Suprapubic skin (tissue), 4 donors: Measurements from ENCODE around the gene PAX4. TPM values are rescaled to one million over a fixed set of nuclear protein-coding genes. Genes with fewer than 3 reads are reported as not detected.
A peak's percentile ranks its signal among the peaks of the same experiment; 100 is the strongest.

Experiments used
- DNase-seq, 2 donors: peaks; one replicate each; pipeline ENCODE4 v3.0.0-alpha.2; 2019; ENCODE audit warnings: low spot score in 2 of 2
- H3K27ac ChIP-seq: fragments of 200-600 bp; sonication (generic); one replicate; pipeline ENCODE4 v1.5.1; 2019
- H3K27me3 ChIP-seq: fragments of 200-600 bp; sonication (generic); one replicate; pipeline ENCODE4 v1.5.1; 2019
- H3K36me3 ChIP-seq: fragments of 200-600 bp; sonication (generic); one replicate; pipeline ENCODE4 v1.5.1; 2019
- H3K4me1 ChIP-seq: fragments of 200-600 bp; sonication (generic); one replicate; pipeline ENCODE4 v1.5.1; 2019
- H3K4me3 ChIP-seq: fragments of 200-600 bp; sonication (generic); one replicate; pipeline ENCODE4 v1.5.1; 2019; ENCODE audit warnings: mild to moderate bottlenecking
- H3K9me3 ChIP-seq: fragments of 200-600 bp; sonication (generic); one replicate; pipeline ENCODE4 v1.5.1; 2019
- EP300 ChIP-seq: sonication (generic); formaldehyde crosslinking; IDR thresholded peaks from one replicate; pipeline ENCODE4 v1.6.1; 2017; ENCODE audit warnings: antibody characterized with exemption
- POLR2A ChIP-seq, 2 donors: fragments of 450-650 bp; IDR thresholded peaks; one replicate each; pipeline ENCODE4 v1.6.1; 2017; ENCODE audit warnings: antibody characterized with exemption in 2 of 2, mild to moderate bottlenecking in 2 of 2, moderate library complexity in 2 of 2
- POLR2AphosphoS5 ChIP-seq, 3 donors: sonication (generic); formaldehyde crosslinking; IDR thresholded peaks; one replicate each; pipeline ENCODE4 v1.6.1; 2017; ENCODE audit warnings: antibody characterized with exemption in 3 of 3
- WGBS: methylation state at CpG from one replicate; pipeline ENCODE4 v1.1.5; 2018; 5-methylcytosine and 5-hydroxymethylcytosine counted together
- total RNA-seq, 4 donors: library from RNA; depleted of rRNA; stranded (reverse); fragments of >200 nt; gene quantifications; one replicate each; pipeline ENCODE4 v1.1.0, GENCODE V29; 2016
- TF ChIP-seq, protein P1 (sequence below), 2 donors: fragments of 200-600 bp in 1 of 2; fragments of 450-650 bp in 1 of 2; sonication (generic) in 1 of 2; IDR thresholded peaks; one replicate each; pipeline ENCODE4 v1.5.1; 2016 to 2019; ENCODE audit warnings: antibody characterized with exemption in 2 of 2, mild to moderate bottlenecking in 1 of 2, moderate library complexity in 1 of 2

Gene PAX4
- total RNA-seq, 4 donors from 2014 or later, result not detected

DNA sequence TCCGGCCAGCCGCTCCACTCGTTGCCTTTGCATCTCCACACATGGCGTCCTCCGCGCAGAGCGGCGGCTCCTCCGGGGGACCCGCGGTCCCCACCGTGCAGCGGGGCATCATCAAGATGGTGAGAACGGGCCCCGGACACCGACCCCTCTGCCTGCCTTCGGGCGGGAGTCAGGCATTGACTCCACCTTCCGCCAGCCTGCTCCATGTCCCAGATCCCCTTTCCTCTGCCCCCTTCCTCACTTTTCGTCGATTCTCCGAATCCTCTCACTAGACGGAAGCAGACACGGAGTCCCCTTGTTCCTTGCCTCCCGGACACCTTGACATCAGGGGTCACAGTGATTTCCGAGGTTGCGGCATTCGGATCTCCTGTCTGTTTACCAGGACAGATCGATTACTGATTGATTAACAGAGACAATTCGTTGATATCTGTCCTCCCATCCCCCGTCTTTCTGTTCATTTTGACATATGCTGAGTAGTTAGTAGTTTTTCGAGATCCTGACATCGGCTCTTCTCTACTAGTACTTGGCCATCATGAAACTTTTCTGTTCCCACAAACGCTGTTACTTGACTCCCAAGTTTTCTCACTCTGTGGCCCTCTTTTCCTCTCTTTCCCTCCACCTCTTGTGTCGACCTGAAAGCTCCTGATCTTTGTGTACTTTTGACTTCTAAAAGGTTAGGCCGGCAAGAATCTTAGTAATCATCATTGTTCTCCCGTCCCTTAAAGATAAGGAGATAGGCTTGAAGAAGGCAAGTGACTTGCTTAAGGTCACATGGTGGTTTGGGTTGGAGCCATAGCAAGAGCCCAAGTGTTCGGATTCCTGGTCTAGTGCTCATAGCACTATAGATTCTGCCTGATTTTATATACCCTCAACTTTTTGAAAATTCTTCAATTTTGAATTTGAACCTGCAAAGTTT lies 34.6 kb upstream of the PAX4 start:
- peak overlapping the region; percentile 91 for H3K27ac ChIP-seq
- H3K36me3 ChIP-seq, result no peaks in the 10 kb centered on the region
- H3K9me3 ChIP-seq, result no peaks in the 10 kb centered on the region
- TF ChIP-seq POLR2AphosphoS5 (IDR thresholded peaks at IDR 0.05), result no peak
- TF ChIP-seq POLR2A (IDR thresholded peaks at IDR 0.05), result no peak
- TF ChIP-seq, protein P1, sequence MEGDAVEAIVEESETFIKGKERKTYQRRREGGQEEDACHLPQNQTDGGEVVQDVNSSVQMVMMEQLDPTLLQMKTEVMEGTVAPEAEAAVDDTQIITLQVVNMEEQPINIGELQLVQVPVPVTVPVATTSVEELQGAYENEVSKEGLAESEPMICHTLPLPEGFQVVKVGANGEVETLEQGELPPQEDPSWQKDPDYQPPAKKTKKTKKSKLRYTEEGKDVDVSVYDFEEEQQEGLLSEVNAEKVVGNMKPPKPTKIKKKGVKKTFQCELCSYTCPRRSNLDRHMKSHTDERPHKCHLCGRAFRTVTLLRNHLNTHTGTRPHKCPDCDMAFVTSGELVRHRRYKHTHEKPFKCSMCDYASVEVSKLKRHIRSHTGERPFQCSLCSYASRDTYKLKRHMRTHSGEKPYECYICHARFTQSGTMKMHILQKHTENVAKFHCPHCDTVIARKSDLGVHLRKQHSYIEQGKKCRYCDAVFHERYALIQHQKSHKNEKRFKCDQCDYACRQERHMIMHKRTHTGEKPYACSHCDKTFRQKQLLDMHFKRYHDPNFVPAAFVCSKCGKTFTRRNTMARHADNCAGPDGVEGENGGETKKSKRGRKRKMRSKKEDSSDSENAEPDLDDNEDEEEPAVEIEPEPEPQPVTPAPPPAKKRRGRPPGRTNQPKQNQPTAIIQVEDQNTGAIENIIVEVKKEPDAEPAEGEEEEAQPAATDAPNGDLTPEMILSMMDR (IDR thresholded peaks at IDR 0.05), result no peak
- WGBS, result 2% methylated on average over 38 of the region's 38 CpGs
- no peak for DNase-seq
- H3K4me3 ChIP-seq, result peak overlapping the region; percentile 73
- peaks cover 31% of the 10 kb centered on the region for H3K4me1 ChIP-seq
- H3K27me3 ChIP-seq, result no peaks in the 10 kb centered on the region

DNA sequence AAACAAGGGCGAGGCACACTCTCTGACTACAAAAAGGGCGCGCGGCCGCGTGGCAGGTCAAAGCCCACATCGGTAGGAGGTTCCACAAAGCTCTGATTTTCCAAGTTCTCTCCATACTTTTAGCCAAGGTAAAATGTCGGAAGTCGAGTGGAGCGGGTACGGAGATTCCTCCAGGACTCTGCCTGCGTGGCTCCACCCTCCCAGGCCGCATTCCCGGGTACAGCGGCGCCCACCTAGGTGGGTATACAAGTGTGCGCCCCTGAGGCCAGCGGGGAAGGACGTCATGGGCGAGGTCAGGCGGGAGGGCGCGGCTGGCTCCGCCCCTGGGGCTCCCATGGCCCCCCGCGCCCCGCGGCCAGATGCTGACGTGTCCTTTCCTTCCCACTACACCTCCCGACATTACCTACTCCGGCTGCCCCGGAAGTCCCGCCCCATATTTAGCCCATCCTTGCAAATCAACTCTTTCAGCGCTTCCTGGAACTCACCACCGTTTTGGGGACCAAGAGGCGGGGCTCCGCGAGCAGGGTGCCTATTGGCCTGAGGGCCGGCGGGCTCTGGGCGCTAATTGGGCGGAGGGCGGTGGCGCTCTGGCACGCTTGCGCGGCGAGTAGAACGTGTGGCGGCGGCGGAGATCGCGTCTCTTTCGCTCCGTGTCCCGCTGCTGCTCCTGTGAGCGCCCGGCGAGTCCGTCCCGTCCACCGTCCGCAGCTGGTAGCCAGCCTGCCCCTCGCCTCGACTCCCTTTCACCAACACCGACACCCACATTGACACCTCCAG lies 33.8 kb upstream of the PAX4 start, which contains the start of gene SND1:
TSS of gene SND1 (plus strand) at position 639 of the 777 bp plus-strand sequence. CDS start 180 bp downstream, outside the sequence.
- DNase-seq, result peak; percentile 99 to 100
- Histone ChIP-seq H3K9me3 (no peaks in the 10 kb centered on the region), H3K4me1 (peaks cover 31% of the 10 kb centered on the region), H3K4me3 (peak within 1 kb of the TSS; percentile 73), H3K36me3 (no peaks in the 10 kb centered on the region), H3K27ac (peak within 1 kb of the TSS; percentile 91), H3K27me3 (no peaks in the 10 kb centered on the region)
- 1% methylated on average over 30 of the region's 67 CpGs for WGBS
- TF ChIP-seq, protein P1 (IDR thresholded peaks at IDR 0.05), result no peak
- TF ChIP-seq POLR2AphosphoS5 (IDR thresholded peaks at IDR 0.05), result peak in 2 of 3 donors; percentile 21 to 79
- peak; percentile 47 to 57 for TF ChIP-seq POLR2A (IDR thresholded peaks at IDR 0.05)

DNA sequence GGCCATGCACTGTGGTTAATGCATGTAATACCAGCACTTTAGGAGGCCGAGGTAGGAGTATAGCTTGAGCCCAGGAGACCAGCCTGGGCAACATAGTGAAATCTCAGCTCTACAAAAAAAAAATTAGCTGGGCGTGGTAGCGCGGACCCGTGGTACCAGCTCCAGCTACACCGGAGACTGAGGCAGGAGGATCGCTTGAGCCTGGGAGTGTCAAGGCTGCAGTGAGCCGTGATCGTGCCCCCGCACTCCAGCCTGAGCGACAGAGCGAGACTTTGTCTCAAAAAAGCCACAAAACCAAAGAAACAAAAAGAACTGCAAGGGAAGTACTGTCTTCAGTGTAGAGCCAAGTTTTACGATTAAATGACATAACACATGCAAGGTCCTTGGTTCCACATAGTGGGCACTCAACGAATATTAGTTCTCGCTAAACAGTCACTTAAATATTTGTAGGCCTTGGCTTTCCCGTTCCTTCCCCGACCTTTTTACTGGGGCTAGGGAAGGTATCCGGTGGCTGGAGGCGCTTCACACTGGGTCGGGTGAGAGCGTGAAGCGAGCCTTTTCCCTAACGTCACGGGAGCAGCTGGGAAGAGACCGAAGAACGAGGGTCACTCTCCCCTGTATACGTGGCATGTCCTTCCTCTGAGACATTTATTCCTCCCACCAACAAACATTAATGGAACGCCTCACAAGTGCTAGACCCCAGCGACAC lies 33.1 kb upstream of the PAX4 start:
- H3K27me3 ChIP-seq, result no peaks in the 10 kb centered on the region
- H3K27ac ChIP-seq, result peak overlapping the region; percentile 91
- no peak for DNase-seq
- peak overlapping the region; percentile 73 for H3K4me3 ChIP-seq
- no peak for TF ChIP-seq POLR2A (IDR thresholded peaks at IDR 0.05)
- no peak for TF ChIP-seq POLR2AphosphoS5 (IDR thresholded peaks at IDR 0.05)
- no peak for TF ChIP-seq EP300
- TF ChIP-seq, protein P1 (IDR thresholded peaks at IDR 0.05), result no peak
- peaks cover 31% of the 10 kb centered on the region for H3K4me1 ChIP-seq
- no peaks in the 10 kb centered on the region for H3K9me3 ChIP-seq
- WGBS, result 54% methylated on average over 28 of the region's 29 CpGs
- no peaks in the 10 kb centered on the region for H3K36me3 ChIP-seq

DNA sequence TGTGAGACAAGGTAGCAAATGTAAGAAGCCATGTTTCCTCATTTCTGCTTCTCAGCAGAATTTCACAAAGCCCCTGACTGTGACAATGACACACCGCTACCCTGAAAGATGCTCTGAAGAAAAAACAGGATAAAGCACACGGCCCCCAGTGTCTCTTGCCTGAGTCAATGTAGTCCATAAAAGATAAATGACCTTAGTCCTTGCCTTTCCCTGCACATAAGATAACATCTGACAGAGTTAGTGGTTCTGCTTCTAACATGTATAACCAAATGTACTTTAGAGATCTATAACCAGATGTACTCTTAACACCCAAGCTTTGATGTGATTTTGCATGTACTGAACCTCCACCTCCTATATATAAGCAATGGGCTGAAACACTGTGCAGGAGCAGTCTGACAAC lies 31.0 kb upstream of the PAX4 start:
- Histone ChIP-seq H3K36me3 (no peaks in the 10 kb centered on the region), H3K4me1 (peaks cover 22% of the 10 kb centered on the region), H3K27ac (no peak overlapping the region), H3K9me3 (no peaks in the 10 kb centered on the region), H3K4me3 (no peak overlapping the region), H3K27me3 (no peaks in the 10 kb centered on the region)
- TF ChIP-seq POLR2A (IDR thresholded peaks at IDR 0.05) (no peak), POLR2AphosphoS5 (IDR thresholded peaks at IDR 0.05) (no peak), EP300 (no peak)
- TF ChIP-seq, protein P1 (IDR thresholded peaks at IDR 0.05), result no peak
- WGBS, result 68% methylated on average over 2 of the region's 2 CpGs
- DNase-seq, result no peak
